Measurements from ENCODE around the gene UTS2R.
A peak's percentile ranks its signal among the peaks of the same experiment; 100 is the strongest.
"Not testable (repeated sequence)": the region's sequence is repeated elsewhere in the genome, so short reads cannot be mapped to it uniquely, and the experiment has no call there.

UTS2R gene

DNA sequence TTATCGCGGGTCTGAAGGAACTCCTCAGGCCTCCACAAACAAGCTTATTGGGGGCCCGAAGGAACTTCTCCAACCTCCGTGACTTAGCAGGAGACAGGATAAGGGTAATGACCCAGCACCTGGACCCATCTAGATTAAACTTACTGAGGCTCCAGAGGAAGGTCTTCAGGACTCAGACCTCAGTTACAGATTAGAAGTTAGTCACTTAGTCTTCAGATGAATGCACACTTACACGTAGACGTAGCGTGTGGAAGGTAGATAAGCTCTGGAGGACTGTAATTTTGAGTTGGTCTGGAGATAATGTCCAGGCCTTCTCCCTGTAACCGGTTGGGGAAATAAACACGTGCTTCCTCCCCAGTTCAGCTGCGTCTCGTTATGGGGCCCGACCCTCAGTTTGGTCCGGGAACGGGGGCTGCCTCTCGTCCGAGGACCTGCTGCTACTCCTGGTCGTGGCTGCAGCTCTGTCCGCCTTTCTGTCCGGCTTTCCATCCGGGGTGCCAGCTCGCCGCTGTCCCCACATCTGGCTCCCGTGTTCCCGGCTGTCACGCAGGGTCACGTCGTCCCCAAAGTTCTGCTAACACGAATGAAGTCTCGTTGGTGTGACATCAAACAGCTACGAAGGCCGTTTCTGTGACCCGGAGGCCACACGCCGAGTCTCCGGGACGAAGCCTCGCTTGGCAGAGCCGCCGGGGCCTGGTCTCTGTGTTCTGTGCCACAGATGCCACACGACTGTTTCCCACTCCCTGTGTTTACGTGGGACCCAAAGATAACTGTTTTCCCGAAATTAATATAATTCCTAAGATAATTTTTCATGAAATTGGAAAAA is 26.2 kb upstream of the UTS2R start:
- DNase-seq (ENCODE audit: insufficient read length, low spot score) (no peak), FAIRE-seq (no peak)
- TF ChIP-seq TAF1 (IDR thresholded peaks at IDR 0.05; ENCODE audit: low read depth, low read length) (no peak), POLR2A (IDR thresholded peaks at IDR 0.05; ENCODE audit: low read depth, low read length) (no peak), PAX5 (IDR thresholded peaks at IDR 0.05; ENCODE audit: insufficient read depth, low read length, severe bottlenecking) (no peak), SPI1 (IDR thresholded peaks at IDR 0.05; ENCODE audit: low read depth, low read length) (no peak), POLR2AphosphoS5 (IDR thresholded peaks at IDR 0.05; ENCODE audit: low read depth, low read length) (no peak), POU2F2 (IDR thresholded peaks at IDR 0.05; ENCODE audit: low read depth, low read length) (no peak)

- no peak for TF ChIP-seq PAX5 (IDR thresholded peaks at IDR 0.05; ENCODE audit: insufficient read depth, low read length, severe bottlenecking)
- no peak for TF ChIP-seq POU2F2 (IDR thresholded peaks at IDR 0.05; ENCODE audit: low read depth, low read length)
- TF ChIP-seq POLR2AphosphoS5 (IDR thresholded peaks at IDR 0.05; ENCODE audit: low read depth, low read length): no peak
- no peak for TF ChIP-seq TAF1 (IDR thresholded peaks at IDR 0.05; ENCODE audit: low read depth, low read length)
- TF ChIP-seq POLR2A (IDR thresholded peaks at IDR 0.05; ENCODE audit: low read depth, low read length): no peak
- TF ChIP-seq SPI1 (IDR thresholded peaks at IDR 0.05; ENCODE audit: low read depth, low read length): no peak
- DNase-seq (ENCODE audit: insufficient read length, low spot score) (no peak), FAIRE-seq (no peak)
These were observed 24.9 kb upstream of the UTS2R start for GRCh38 chr17:82346342-82347300.

DNA sequence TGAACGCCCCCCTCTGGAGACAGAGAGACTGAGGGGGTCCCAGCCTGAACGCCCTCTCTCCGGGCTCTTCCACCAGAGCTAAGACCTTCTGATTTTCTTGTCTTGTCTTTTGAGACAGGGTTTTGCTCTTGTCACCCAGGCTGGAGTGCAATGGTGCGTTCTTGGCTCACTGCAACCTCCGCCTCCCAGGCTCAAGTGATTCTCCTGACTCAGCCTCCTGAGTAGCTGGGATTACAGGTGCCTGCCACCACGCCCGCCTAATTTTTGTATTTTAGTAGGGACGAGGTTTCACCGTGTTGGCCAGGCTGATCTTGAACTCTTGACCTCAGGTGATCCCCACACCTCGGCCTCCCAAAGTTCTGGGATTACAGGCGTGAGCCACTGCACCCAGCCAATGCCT is 23.6 kb upstream of the UTS2R start:
- not testable (repeated sequence) for DNase-seq (ENCODE audit: insufficient read length, low spot score); FAIRE-seq

GRCh38 chr17:82348434-82348833 is 23.1 kb upstream of the UTS2R start:
- no peak for DNase-seq (ENCODE audit: insufficient read length, low spot score)
- FAIRE-seq: no peak
- TF ChIP-seq POLR2AphosphoS5 (IDR thresholded peaks at IDR 0.05; ENCODE audit: low read depth, low read length) (no peak), POU2F2 (IDR thresholded peaks at IDR 0.05; ENCODE audit: low read depth, low read length) (no peak), PAX5 (IDR thresholded peaks at IDR 0.05; ENCODE audit: insufficient read depth, low read length, severe bottlenecking) (no peak), POLR2A (IDR thresholded peaks at IDR 0.05; ENCODE audit: low read depth, low read length) (no peak), SPI1 (IDR thresholded peaks at IDR 0.05; ENCODE audit: low read depth, low read length) (no peak), TAF1 (IDR thresholded peaks at IDR 0.05; ENCODE audit: low read depth, low read length) (no peak)

DNA sequence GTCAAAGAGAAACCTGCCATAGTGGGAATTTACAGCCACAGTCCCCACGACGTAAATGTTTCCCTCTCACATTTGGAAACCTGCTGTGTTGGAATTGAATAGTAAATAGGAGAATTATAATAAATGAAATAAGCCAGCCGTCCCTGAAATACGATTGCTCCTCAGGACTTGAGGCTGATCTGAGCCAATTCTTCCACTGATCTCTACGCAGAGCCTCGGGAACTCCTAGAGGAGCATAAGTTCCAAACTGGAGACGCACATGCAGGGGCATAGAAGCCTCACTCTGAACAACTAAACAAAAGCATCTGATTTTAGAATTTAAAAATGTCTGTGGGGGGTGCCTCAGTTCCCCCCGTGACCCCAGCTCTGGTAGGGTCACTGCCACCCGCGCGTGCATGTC is 22.7 kb upstream of the UTS2R start:
- TF ChIP-seq POLR2A (IDR thresholded peaks at IDR 0.05; ENCODE audit: low read depth, low read length) (no peak), SPI1 (IDR thresholded peaks at IDR 0.05; ENCODE audit: low read depth, low read length) (no peak), PAX5 (IDR thresholded peaks at IDR 0.05; ENCODE audit: insufficient read depth, low read length, severe bottlenecking) (no peak), POU2F2 (IDR thresholded peaks at IDR 0.05; ENCODE audit: low read depth, low read length) (no peak), POLR2AphosphoS5 (IDR thresholded peaks at IDR 0.05; ENCODE audit: low read depth, low read length) (no peak), TAF1 (IDR thresholded peaks at IDR 0.05; ENCODE audit: low read depth, low read length) (no peak)
- no peak for DNase-seq (ENCODE audit: insufficient read length, low spot score)
- FAIRE-seq: no peak

DNA sequence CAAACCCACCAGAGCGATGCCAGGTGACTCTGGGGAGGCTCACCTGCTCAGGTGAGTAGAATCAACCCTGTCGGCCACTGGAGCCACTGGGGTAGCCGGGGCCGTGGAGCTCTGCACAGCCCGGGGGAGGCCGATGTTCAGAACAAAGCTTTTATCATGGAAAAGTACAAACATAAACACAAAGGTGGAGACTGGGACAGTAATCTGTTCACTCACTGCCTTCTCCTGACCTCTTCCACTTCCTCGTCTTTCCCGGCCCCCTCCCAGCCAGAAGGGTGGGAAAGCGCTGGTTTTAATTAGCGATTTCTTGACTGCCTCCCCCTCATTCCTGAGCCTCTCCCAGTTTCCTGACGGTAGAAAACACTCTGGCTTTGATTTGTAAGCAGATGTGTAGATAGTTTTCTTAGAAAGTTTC is 22.3 kb upstream of the UTS2R start:
- no peak for DNase-seq (ENCODE audit: insufficient read length, low spot score)
- no peak for TF ChIP-seq POU2F2 (IDR thresholded peaks at IDR 0.05; ENCODE audit: low read depth, low read length)
- no peak for TF ChIP-seq POLR2A (IDR thresholded peaks at IDR 0.05; ENCODE audit: low read depth, low read length)
- no peak for TF ChIP-seq TAF1 (IDR thresholded peaks at IDR 0.05; ENCODE audit: low read depth, low read length)
- no peak for TF ChIP-seq PAX5 (IDR thresholded peaks at IDR 0.05; ENCODE audit: insufficient read depth, low read length, severe bottlenecking)
- TF ChIP-seq SPI1 (IDR thresholded peaks at IDR 0.05; ENCODE audit: low read depth, low read length): no peak
- no peak for TF ChIP-seq POLR2AphosphoS5 (IDR thresholded peaks at IDR 0.05; ENCODE audit: low read depth, low read length)

GRCh38 chr17:82350182-82351030 is 21.2 kb upstream of the UTS2R start:
- TF ChIP-seq POU2F2 (IDR thresholded peaks at IDR 0.05; ENCODE audit: low read depth, low read length) (no peak), PAX5 (IDR thresholded peaks at IDR 0.05; ENCODE audit: insufficient read depth, low read length, severe bottlenecking) (no peak), POLR2A (IDR thresholded peaks at IDR 0.05; ENCODE audit: low read depth, low read length) (no peak), TAF1 (IDR thresholded peaks at IDR 0.05; ENCODE audit: low read depth, low read length) (no peak), POLR2AphosphoS5 (IDR thresholded peaks at IDR 0.05; ENCODE audit: low read depth, low read length) (no peak), SPI1 (IDR thresholded peaks at IDR 0.05; ENCODE audit: low read depth, low read length) (no peak)
- FAIRE-seq (no peak), DNase-seq (ENCODE audit: insufficient read length, low spot score) (no peak)

More for the DNA sequence above, 22.3 kb upstream of the UTS2R start:
- no peak for FAIRE-seq

GRCh38 chr17:82351254-82351712 is 20.3 kb upstream of the UTS2R start:
- FAIRE-seq (peak; percentile 67), DNase-seq (ENCODE audit: insufficient read length, low spot score) (no peak)
- TF ChIP-seq POLR2A (IDR thresholded peaks at IDR 0.05; ENCODE audit: low read depth, low read length) (no peak), SPI1 (IDR thresholded peaks at IDR 0.05; ENCODE audit: low read depth, low read length) (no peak), TAF1 (IDR thresholded peaks at IDR 0.05; ENCODE audit: low read depth, low read length) (no peak), POU2F2 (IDR thresholded peaks at IDR 0.05; ENCODE audit: low read depth, low read length) (no peak), POLR2AphosphoS5 (IDR thresholded peaks at IDR 0.05; ENCODE audit: low read depth, low read length) (no peak), PAX5 (IDR thresholded peaks at IDR 0.05; ENCODE audit: insufficient read depth, low read length, severe bottlenecking) (no peak)

Data from GM12891 (cell line).